DOHH2 (cell line): ENCODE data around the gene FAM184B.

Experiments used
- CTCF ChIP-seq: fragments of 200-600 bp; sonication (generic); IDR thresholded peaks from one replicate; pipeline ENCODE4 v1.5.1; 2014; ENCODE audit warnings: antibody characterized with exemption, mild to moderate bottlenecking, low read depth, low read length; ENCODE audit not compliant: poor library complexity, severe bottlenecking
- EZH2phosphoT487 ChIP-seq: fragments of 200-600 bp; sonication (generic); IDR thresholded peaks from 2 replicates; pipeline ENCODE4 v1.6.1; 2017; ENCODE audit warnings: borderline replicate concordance, mild to moderate bottlenecking, antibody characterized with exemption, low read length, moderate library complexity, mixed read lengths

DNA sequence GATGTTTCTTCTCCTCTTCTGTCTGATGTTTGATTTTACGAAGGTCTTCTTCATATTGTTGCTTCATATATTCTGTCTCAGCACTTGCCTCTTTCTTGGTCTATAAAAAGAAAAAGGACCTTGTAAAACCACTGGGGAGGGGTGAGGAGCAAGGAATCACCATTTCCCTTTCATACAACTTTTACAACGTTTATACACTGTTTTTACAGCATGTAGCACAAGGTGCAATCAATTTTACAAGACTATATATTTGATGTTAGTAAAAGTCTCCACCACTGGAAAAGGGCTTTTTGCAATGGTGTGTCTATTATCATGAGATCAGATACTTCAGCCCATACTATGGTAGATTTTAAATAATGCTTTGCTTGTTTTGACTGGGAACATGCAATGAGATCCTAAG lies 76.3 kb downstream of the FAM184B start:
- no peak for TF ChIP-seq CTCF
- no peak for TF ChIP-seq EZH2phosphoT487
